Measurements from ENCODE around the gene TAP2. TPM values are rescaled to one million over a fixed set of nuclear protein-coding genes. Genes with fewer than 3 reads are reported as not detected.

TAP2 gene
- polyA plus RNA-seq, 1 of the 3 experiments (the other 2 are of a cell fraction), result 19.9 TPM

DNA sequence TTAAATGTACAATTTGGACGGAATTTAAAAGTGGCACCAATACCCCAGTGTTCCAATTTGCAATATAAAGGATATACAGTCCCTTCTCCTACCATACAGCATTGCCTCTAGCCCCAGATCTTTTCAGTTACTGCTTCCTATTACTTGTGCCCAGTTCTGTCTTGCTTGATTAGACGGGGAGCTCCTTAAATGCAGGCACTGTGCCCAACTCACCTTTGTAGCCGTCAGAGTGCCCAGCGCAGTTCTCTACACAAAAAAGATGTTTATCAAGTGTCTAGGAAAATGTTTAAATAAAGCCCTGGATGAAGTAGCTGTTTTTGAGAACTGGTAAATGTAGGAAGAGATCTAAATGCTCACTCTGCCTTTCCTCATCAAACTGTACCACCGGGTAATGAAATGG is 7.6 kb downstream of the TAP2 start:
- Histone ChIP-seq H4K20me1 (ENCODE audit: insufficient read depth) (no peaks in the 10 kb centered on the region), H3K36me3 (replicated peaks in 1 of 2; ENCODE audit: control insufficient read depth in 1 of 2, insufficient read depth in 2 of 2, low read length in 1 of 2) (peaks cover 8 to 20% of the 10 kb centered on the region in 2 experiments), H2AFZ (ENCODE audit: low read depth) (no peak overlapping the region), H3K27me3 (ENCODE audit: insufficient read depth) (no peaks in the 10 kb centered on the region), H3K4me3 (ENCODE audit: low read depth in 2 of 2, low read length in 1 of 2) (no peak overlapping the region), H3K9me3 (no peaks in the 10 kb centered on the region), H3K9me2 (no peaks in the 10 kb centered on the region), H3K9ac (no peak overlapping the region), H3K4me2 (no peak overlapping the region), H3K27ac (ENCODE audit: low read depth in 2 of 2, low read length in 1 of 2) (no peak overlapping the region), H3K79me2 (ENCODE audit: insufficient read depth) (no peaks in the 10 kb centered on the region), H3K4me1 (ENCODE audit: control insufficient read depth in 1 of 2, insufficient read depth in 2 of 2, low read depth in 1 of 2, low read length in 1 of 2) (no peaks in the 10 kb centered on the region), H3F3A (replicated peaks; ENCODE audit: insufficient read depth) (no peaks in the 10 kb centered on the region)
- CTCF ChIA-PET, result interaction anchor here (0.9 to 1.2 kb wide), 4 partner anchors 9 to 184 kb away, joined by 3 to 5 read pairs (median 4); partner anchors contain the start of genes PSMB9 and TAP1
- DNase-seq, result no peak
- no peak for TF ChIP-seq EZH2phosphoT487 (IDR thresholded peaks at IDR 0.05; ENCODE audit: borderline replicate concordance, low read depth)
- TF ChIP-seq SMC3 (IDR thresholded peaks at IDR 0.05; ENCODE audit: low read depth, low read length), result no peak
- no peak for TF ChIP-seq PBX3 (IDR thresholded peaks at IDR 0.05)
- POLR2A ChIA-PET, result no interaction called here
- WGBS (ENCODE audit: low lambda C conversion rate), result 84% methylated on average over 5 of the region's 5 CpGs

GRCh38 chr6:32830017-32830416 is 8.5 kb downstream of the TAP2 start:
- Histone ChIP-seq H3K27me3 (ENCODE audit: insufficient read depth) (no peaks in the 10 kb centered on the region), H3K4me3 (ENCODE audit: low read depth in 2 of 2, low read length in 1 of 2) (no peak overlapping the region), H3K4me2 (no peak overlapping the region), H3K9me3 (no peaks in the 10 kb centered on the region), H3K79me2 (ENCODE audit: insufficient read depth) (no peaks in the 10 kb centered on the region), H3K27ac (ENCODE audit: low read depth in 2 of 2, low read length in 1 of 2) (no peak overlapping the region), H2AFZ (ENCODE audit: low read depth) (no peak overlapping the region), H4K20me1 (ENCODE audit: insufficient read depth) (no peaks in the 10 kb centered on the region), H3K36me3 (replicated peaks in 1 of 2; ENCODE audit: control insufficient read depth in 1 of 2, insufficient read depth in 2 of 2, low read length in 1 of 2) (peaks cover 8 to 20% of the 10 kb centered on the region in 2 experiments), H3K9me2 (no peaks in the 10 kb centered on the region), H3K9ac (no peak overlapping the region), H3K4me1 (ENCODE audit: control insufficient read depth in 1 of 2, insufficient read depth in 2 of 2, low read depth in 1 of 2, low read length in 1 of 2) (no peaks in the 10 kb centered on the region), H3F3A (replicated peaks; ENCODE audit: insufficient read depth) (no peaks in the 10 kb centered on the region)
- POLR2A ChIA-PET, result no interaction called here
- CTCF ChIA-PET, result interaction anchor here (1.2 to 5.5 kb wide), 2 partner anchors 8 to 184 kb away, joined by 3 to 70 read pairs; partner anchors contain the start of gene TAP2
- no peak for DNase-seq
- TF ChIP-seq TEAD4 (IDR thresholded peaks at IDR 0.05; ENCODE audit: borderline replicate concordance, insufficient read depth), result no peak
- 98% methylated on average over 5 of the region's 5 CpGs for WGBS (ENCODE audit: low lambda C conversion rate)

GRCh38 chr6:32829495-32829894 is 9.0 kb downstream of the TAP2 start:
- Histone ChIP-seq H3F3A (replicated peaks; ENCODE audit: insufficient read depth) (no peaks in the 10 kb centered on the region), H3K9me2 (no peaks in the 10 kb centered on the region), H2AFZ (ENCODE audit: low read depth) (no peak overlapping the region), H3K9me3 (no peaks in the 10 kb centered on the region), H3K27ac (ENCODE audit: low read depth in 2 of 2, low read length in 1 of 2) (no peak overlapping the region), H3K4me3 (ENCODE audit: low read depth in 2 of 2, low read length in 1 of 2) (no peak overlapping the region), H3K4me1 (ENCODE audit: control insufficient read depth in 1 of 2, insufficient read depth in 2 of 2, low read depth in 1 of 2, low read length in 1 of 2) (no peaks in the 10 kb centered on the region), H4K20me1 (ENCODE audit: insufficient read depth) (no peaks in the 10 kb centered on the region), H3K4me2 (no peak overlapping the region), H3K27me3 (ENCODE audit: insufficient read depth) (no peaks in the 10 kb centered on the region), H3K79me2 (ENCODE audit: insufficient read depth) (no peaks in the 10 kb centered on the region), H3K36me3 (replicated peaks in 1 of 2; ENCODE audit: control insufficient read depth in 1 of 2, insufficient read depth in 2 of 2, low read length in 1 of 2) (peaks cover 8 to 18% of the 10 kb centered on the region in 2 experiments), H3K9ac (no peak overlapping the region)
- POLR2A ChIA-PET, result no interaction called here
- DNase-seq, result no peak
- CTCF ChIA-PET, result interaction anchor here (5.5 to 7.2 kb wide), 2 partner anchors 9 to 40 kb away, joined by 70 to 76 read pairs; partner anchors contain the start of gene TAP2
- 75% methylated on average over 7 of the region's 7 CpGs for WGBS (ENCODE audit: low lambda C conversion rate)
- TF ChIP-seq EZH2phosphoT487 (IDR thresholded peaks at IDR 0.05; ENCODE audit: borderline replicate concordance, low read depth), result no peak
- TF ChIP-seq REST (IDR thresholded peaks at IDR 0.05; ENCODE audit: low read depth, low read length), result no peak
- no peak for TF ChIP-seq NFIC (IDR thresholded peaks at IDR 0.05; ENCODE audit: borderline replicate concordance)
- TF ChIP-seq CHD2 (IDR thresholded peaks at IDR 0.05; ENCODE audit: low read length, partially characterized antibody), result no peak
- TF ChIP-seq SIN3A (IDR thresholded peaks at IDR 0.05; ENCODE audit: borderline replicate concordance, low read depth, low read length), result no peak
- TF ChIP-seq GABPA (IDR thresholded peaks at IDR 0.05; ENCODE audit: low read depth), result no peak
- TF ChIP-seq USF1 (IDR thresholded peaks at IDR 0.05; ENCODE audit: borderline replicate concordance, low read depth), result no peak
- no peak for TF ChIP-seq PBX3 (IDR thresholded peaks at IDR 0.05)
- no peak for TF ChIP-seq POLR2AphosphoS5 (IDR thresholded peaks at IDR 0.05; ENCODE audit: low read depth, low read length)
- TF ChIP-seq TAF1 (IDR thresholded peaks at IDR 0.05; ENCODE audit: borderline replicate concordance, low read depth, low read length), result no peak
- TF ChIP-seq FOSL2 (IDR thresholded peaks at IDR 0.05; ENCODE audit: borderline replicate concordance, low read depth), result no peak
- no peak for TF ChIP-seq YY1 (IDR thresholded peaks at IDR 0.05; ENCODE audit: low read depth)
- no peak for TF ChIP-seq GATA2 (CRISPR knock-in tag; IDR thresholded peaks at IDR 0.05)
